ENCODE results near the gene FIS1. TPM values are rescaled to one million over a fixed set of nuclear protein-coding genes. Genes with fewer than 3 reads are reported as not detected.

The FIS1 gene
- total and polyA plus RNA-seq, 9 donors = 83.2 to 262 (median 178) TPM

DNA sequence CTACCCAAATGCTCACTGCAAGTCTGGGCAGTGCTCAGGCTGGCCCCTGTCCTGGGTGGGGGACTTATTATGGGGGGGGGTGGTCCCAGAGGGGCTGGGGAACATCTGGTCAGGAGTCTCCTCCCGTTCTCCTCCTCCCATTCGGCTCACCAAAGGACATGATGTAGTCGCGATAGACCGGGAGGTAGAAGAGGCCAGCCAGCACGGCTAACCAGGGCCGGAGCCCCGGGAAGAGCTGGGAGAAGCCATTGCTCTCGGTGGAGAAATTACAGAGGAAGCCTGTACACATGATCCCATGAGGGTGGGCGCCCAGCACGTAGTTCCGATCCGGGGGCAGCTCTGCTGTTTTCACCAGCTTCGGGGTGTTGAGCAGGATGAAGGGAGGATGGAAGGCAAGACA is 46.4 kb downstream of the FIS1 start:
- 56 to 71% (median 57%) methylated on average over 14 of the region's 14 CpGs for WGBS, 3 donors
- TF ChIP-seq POLR2A (IDR thresholded peaks at IDR 0.05) = no peak
- TF ChIP-seq, protein P1, sequence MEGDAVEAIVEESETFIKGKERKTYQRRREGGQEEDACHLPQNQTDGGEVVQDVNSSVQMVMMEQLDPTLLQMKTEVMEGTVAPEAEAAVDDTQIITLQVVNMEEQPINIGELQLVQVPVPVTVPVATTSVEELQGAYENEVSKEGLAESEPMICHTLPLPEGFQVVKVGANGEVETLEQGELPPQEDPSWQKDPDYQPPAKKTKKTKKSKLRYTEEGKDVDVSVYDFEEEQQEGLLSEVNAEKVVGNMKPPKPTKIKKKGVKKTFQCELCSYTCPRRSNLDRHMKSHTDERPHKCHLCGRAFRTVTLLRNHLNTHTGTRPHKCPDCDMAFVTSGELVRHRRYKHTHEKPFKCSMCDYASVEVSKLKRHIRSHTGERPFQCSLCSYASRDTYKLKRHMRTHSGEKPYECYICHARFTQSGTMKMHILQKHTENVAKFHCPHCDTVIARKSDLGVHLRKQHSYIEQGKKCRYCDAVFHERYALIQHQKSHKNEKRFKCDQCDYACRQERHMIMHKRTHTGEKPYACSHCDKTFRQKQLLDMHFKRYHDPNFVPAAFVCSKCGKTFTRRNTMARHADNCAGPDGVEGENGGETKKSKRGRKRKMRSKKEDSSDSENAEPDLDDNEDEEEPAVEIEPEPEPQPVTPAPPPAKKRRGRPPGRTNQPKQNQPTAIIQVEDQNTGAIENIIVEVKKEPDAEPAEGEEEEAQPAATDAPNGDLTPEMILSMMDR (IDR thresholded peaks at IDR 0.05) = no peak
- TF ChIP-seq EP300 (IDR thresholded peaks at IDR 0.05) = no peak
- no peak for DNase-seq
- no peak overlapping the region for H3K27ac ChIP-seq
- H3K4me3 ChIP-seq = no peak overlapping the region
- H3K27me3 ChIP-seq = peaks cover 4% of the 10 kb centered on the region
- no peaks in the 10 kb centered on the region for H3K4me1 ChIP-seq (ENCODE audit: insufficient read depth)
- no peaks in the 10 kb centered on the region for H3K36me3 ChIP-seq
- intact Hi-C loops (cut with DNase I) = no loop called here
- H3K9me3 ChIP-seq = no peaks in the 10 kb centered on the region

DNA sequence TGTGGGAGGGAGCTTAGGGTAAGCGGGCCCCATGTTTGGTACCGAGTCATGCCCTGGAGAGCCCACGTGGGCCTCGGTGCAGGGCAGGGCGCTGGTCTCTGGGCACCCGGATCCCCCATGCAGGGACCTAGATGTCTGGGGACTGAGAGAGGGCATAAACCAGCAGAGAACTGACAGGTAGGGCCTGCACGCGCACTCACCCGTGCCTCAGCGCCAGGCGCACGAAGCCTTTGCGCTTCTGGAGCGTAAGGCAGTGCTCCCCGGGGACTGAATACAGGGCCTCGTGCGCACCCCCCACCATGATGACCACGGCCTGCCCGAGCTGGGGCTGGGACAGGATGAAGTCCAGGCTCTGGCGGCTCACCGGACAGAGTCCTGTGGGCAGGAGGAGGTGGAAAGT is 46.9 kb downstream of the FIS1 start:
- WGBS, 3 donors = 62 to 79% (median 73%) methylated on average over 21 of the region's 21 CpGs
- Histone ChIP-seq H3K9me3 (no peaks in the 10 kb centered on the region), H3K4me3 (no peak overlapping the region), H3K27me3 (peaks cover 4% of the 10 kb centered on the region), H3K36me3 (no peaks in the 10 kb centered on the region), H3K4me1 (ENCODE audit: insufficient read depth) (no peaks in the 10 kb centered on the region), H3K27ac (no peak overlapping the region)
- TF ChIP-seq, protein P1 (IDR thresholded peaks at IDR 0.05) = no peak
- TF ChIP-seq POLR2A (IDR thresholded peaks at IDR 0.05) (no peak), EP300 (IDR thresholded peaks at IDR 0.05) (no peak)
- DNase-seq = no peak
- intact Hi-C loops (cut with DNase I) = no loop called here

DNA sequence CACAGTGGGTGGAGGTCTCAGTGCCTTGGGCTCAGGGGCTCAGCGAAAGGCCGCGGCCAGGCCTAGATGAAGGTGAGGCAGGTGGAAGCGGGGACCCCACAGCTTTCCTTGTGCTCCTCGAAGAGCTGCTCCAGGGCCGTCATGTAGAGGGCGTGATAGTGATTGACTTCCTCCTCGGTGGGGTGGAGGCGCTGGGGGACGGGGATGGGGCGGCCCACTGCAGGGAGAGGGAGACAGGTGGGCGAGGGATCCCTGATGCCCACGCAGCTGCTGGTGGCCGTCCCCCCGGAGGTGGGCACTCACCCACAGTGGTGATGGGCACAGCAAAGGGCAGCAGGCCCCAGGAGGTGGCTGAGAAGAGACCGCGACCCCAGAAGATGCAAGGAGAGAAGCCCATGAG is 49.0 kb downstream of the FIS1 start:
- Histone ChIP-seq H3K4me1 (ENCODE audit: insufficient read depth) (no peaks in the 10 kb centered on the region), H3K27me3 (no peaks in the 10 kb centered on the region), H3K27ac (no peak overlapping the region), H3K36me3 (no peaks in the 10 kb centered on the region), H3K4me3 (no peak overlapping the region), H3K9me3 (no peaks in the 10 kb centered on the region)
- DNase-seq = no peak
- TF ChIP-seq EP300 (IDR thresholded peaks at IDR 0.05) (no peak), POLR2A (IDR thresholded peaks at IDR 0.05) (no peak)
- TF ChIP-seq, protein P1 (IDR thresholded peaks at IDR 0.05) = no peak
- intact Hi-C loops (cut with DNase I) = no loop called here
- WGBS, 3 donors = 83 to 88% (median 85%) methylated on average over 17 of the region's 17 CpGs

Small RNA genes lying within 50 kb of the gene (small RNA-seq; reads per million reads assigned to genes)
- gene RNU6-1104P = not detected

Other genes with a start within 250 kb of the FIS1 start
- gene MUC17, start 225.0 kb downstream of the FIS1 start, total RNA-seq = 1 to 10 TPM in 1 of 7 donors, not detected in 6; 3.3 TPM
- not detected for gene MUC17, start 225.0 kb downstream of the FIS1 start, polyA plus RNA-seq
- 10 to 100 TPM; 18.2 to 77.4 (median 48.5) TPM for gene TRIM56, start 159.6 kb downstream of the FIS1 start, total RNA-seq
- gene TRIM56, start 159.6 kb downstream of the FIS1 start, polyA plus RNA-seq = 10 to 100 TPM; 19.4 to 27.5 TPM
- 10 to 100 TPM in 6 of 7 donors, 1 to 10 TPM in 1; 4.0 to 81.6 (median 20.9) TPM for gene SERPINE1, start 118.0 kb downstream of the FIS1 start, total RNA-seq
- gene SERPINE1, start 118.0 kb downstream of the FIS1 start, polyA plus RNA-seq = 10 to 100 TPM; 13.1 to 19.9 TPM
- 10 to 100 TPM; 17.4 to 32.0 (median 25.5) TPM for gene AP1S1, start 90.6 kb downstream of the FIS1 start, total RNA-seq
- gene AP1S1, start 90.6 kb downstream of the FIS1 start, polyA plus RNA-seq = 10 to 100 TPM; 35.2 to 54.9 TPM
- under 1 TPM in 1 of 7 donors, not detected in 6; 0.20 TPM for gene VGF, start 79.5 kb downstream of the FIS1 start, total RNA-seq
- gene VGF, start 79.5 kb downstream of the FIS1 start, polyA plus RNA-seq = under 1 TPM in 1 of 2 donors, not detected in 1; 0.04 TPM
- not detected for gene NAT16, start 64.8 kb downstream of the FIS1 start, total RNA-seq
- not detected for gene NAT16, start 64.8 kb downstream of the FIS1 start, polyA plus RNA-seq
- gene MOGAT3, start 44.0 kb downstream of the FIS1 start, total RNA-seq = under 1 TPM in 1 of 7 donors, not detected in 6; 0.24 TPM
- not detected for gene MOGAT3, start 44.0 kb downstream of the FIS1 start, polyA plus RNA-seq
- gene PLOD3, start 27.5 kb downstream of the FIS1 start, total RNA-seq = 10 to 100 TPM; 14.2 to 51.9 (median 38.5) TPM
- 10 to 100 TPM; 27.0 to 41.5 TPM for gene PLOD3, start 27.5 kb downstream of the FIS1 start, polyA plus RNA-seq
- 10 to 100 TPM; 36.2 to 84.4 (median 43.5) TPM for gene ZNHIT1, start 26.9 kb downstream of the FIS1 start, total RNA-seq
- gene ZNHIT1, start 26.9 kb downstream of the FIS1 start, polyA plus RNA-seq = 10 to 100 TPM; 27.6 to 59.7 TPM
- 100 to 1,000 TPM in 1 of 7 donors, 10 to 100 TPM in 4, 1 to 10 TPM in 2; 9.0 to 225 (median 11.7) TPM for gene CLDN15, start 7.3 kb downstream of the FIS1 start, total RNA-seq
- 10 to 100 TPM in 1 of 2 donors, 1 to 10 TPM in 1; 3.6 to 14.6 TPM for gene CLDN15, start 7.3 kb downstream of the FIS1 start, polyA plus RNA-seq
- gene IFT22, start 76.7 kb upstream of the FIS1 start, total RNA-seq = 10 to 100 TPM; 21.8 to 50.0 (median 27.8) TPM
- 10 to 100 TPM; 27.4 to 61.3 TPM for gene IFT22, start 76.7 kb upstream of the FIS1 start, polyA plus RNA-seq
- gene COL26A1, start 117.8 kb upstream of the FIS1 start, total RNA-seq = 1 to 10 TPM in 2 of 7 donors, under 1 TPM in 5; 0.28 to 2.3 (median 0.42) TPM
- gene COL26A1, start 117.8 kb upstream of the FIS1 start, polyA plus RNA-seq = under 1 TPM; 0.17 to 0.38 TPM